ENCODE results near the gene LCE1D.

- TF ChIP-seq EZH2phosphoT487 (IDR thresholded peaks at IDR 0.05; ENCODE audit: insufficient read depth, low read depth) (no peak), EZH2 (IDR thresholded peaks at IDR 0.05; ENCODE audit: insufficient read depth, poor library complexity, severe bottlenecking) (no peak)
Observed at GRCh38 chr1:152756872-152757271, 39.6 kb upstream of the LCE1D start.

All from GM23248 (cell line).